Trophoblast cell (in vitro differentiated cells and primary cell): ENCODE measurements around the gene KRTAP19-8.

ENCODE experiments used
- DNase-seq, 2 donors: peaks; one replicate each; pipeline ENCODE4 v3.0.0-alpha.2; 2016
- H2AFZ ChIP-seq: 2 replicates; pipeline ENCODE4 v1.6.1; 2013; ENCODE audit warnings: low read length, moderate library complexity, mild to moderate bottlenecking; ENCODE audit not compliant: insufficient read depth, poor library complexity
- H2AK5ac ChIP-seq: 2 replicates; pipeline ENCODE4 v1.6.1; 2013; ENCODE audit warnings: mild to moderate bottlenecking, low read length
- H2BK120ac ChIP-seq: 2 replicates; pipeline ENCODE4 v1.6.1; 2013; ENCODE audit warnings: low read length, mild to moderate bottlenecking, moderate library complexity; ENCODE audit not compliant: insufficient read depth, poor library complexity
- H2BK12ac ChIP-seq: 2 replicates; pipeline ENCODE4 v1.6.1; 2013; ENCODE audit warnings: mild to moderate bottlenecking, low read length, moderate library complexity
- H2BK5ac ChIP-seq: 2 replicates; pipeline ENCODE4 v1.6.1; 2013; ENCODE audit warnings: low read length, low read depth, moderate library complexity, mild to moderate bottlenecking; ENCODE audit not compliant: poor library complexity
- H3K14ac ChIP-seq: 2 replicates; pipeline ENCODE4 v1.6.1; 2013; ENCODE audit warnings: mild to moderate bottlenecking, low read length
- H3K18ac ChIP-seq: 2 replicates; pipeline ENCODE4 v1.6.1; 2013; ENCODE audit warnings: mild to moderate bottlenecking, low read length
- H3K23ac ChIP-seq: 2 replicates; pipeline ENCODE4 v1.6.1; 2013; ENCODE audit warnings: low read length
- H3K27ac ChIP-seq: 2 replicates; pipeline ENCODE4 v1.5.1; 2013; ENCODE audit warnings: low read depth, mild to moderate bottlenecking, inconsistent platforms, low read length, moderate library complexity
- H3K27me3 ChIP-seq: 2 replicates; pipeline ENCODE4 v1.6.1; 2013; ENCODE audit warnings: inconsistent platforms, mild to moderate bottlenecking, low read length, moderate library complexity; ENCODE audit not compliant: insufficient read depth
- H3K36me3 ChIP-seq, 2 experiments: 1 replicate in 1 of 2; 2 replicates in 1 of 2; pipeline ENCODE4 v1.6.1; 2013; ENCODE audit warnings: low read length in 2 of 2, mild to moderate bottlenecking in 2 of 2, moderate library complexity in 1 of 2; ENCODE audit not compliant: insufficient read depth in 2 of 2, control insufficient read depth in 1 of 2
- H3K4ac ChIP-seq: 2 replicates; pipeline ENCODE4 v1.6.1; 2013; ENCODE audit warnings: low read depth, mild to moderate bottlenecking, low read length, moderate library complexity
- H3K4me1 ChIP-seq, 2 experiments: 1 replicate in 1 of 2; 2 replicates in 1 of 2; pipeline ENCODE4 v1.6.1; 2013; ENCODE audit warnings: low read length in 2 of 2, mild to moderate bottlenecking in 2 of 2, moderate library complexity in 1 of 2; ENCODE audit not compliant: insufficient read depth in 2 of 2, control insufficient read depth in 1 of 2
- H3K4me2 ChIP-seq: 2 replicates; pipeline ENCODE4 v1.6.1; 2013; ENCODE audit warnings: inconsistent platforms, mild to moderate bottlenecking, low read length, moderate library complexity
- H3K4me3 ChIP-seq: 2 replicates; pipeline ENCODE4 v1.5.1; 2013; ENCODE audit warnings: mild to moderate bottlenecking, low read depth, low read length, inconsistent platforms
- H3K79me1 ChIP-seq: one replicate; pipeline ENCODE4 v1.6.1; 2013; ENCODE audit warnings: low read length
- H3K79me2 ChIP-seq: 2 replicates; pipeline ENCODE4 v1.6.1; 2013; ENCODE audit warnings: low read length, mild to moderate bottlenecking; ENCODE audit not compliant: control insufficient read depth, insufficient read depth, poor library complexity
- H3K9ac ChIP-seq: 2 replicates; pipeline ENCODE4 v1.6.1; 2013; ENCODE audit warnings: mild to moderate bottlenecking, low read length
- H3K9me3 ChIP-seq: 2 replicates; pipeline ENCODE4 v1.6.1; 2013; ENCODE audit warnings: low read depth, mild to moderate bottlenecking, control low read depth, inconsistent platforms, low read length; ENCODE audit not compliant: insufficient read depth
- H4K12ac ChIP-seq: 2 replicates; pipeline ENCODE4 v1.6.1; 2013; ENCODE audit warnings: low read depth, mild to moderate bottlenecking, low read length, moderate library complexity
- H4K8ac ChIP-seq: 2 replicates; pipeline ENCODE4 v1.6.1; 2013; ENCODE audit warnings: low read depth, mild to moderate bottlenecking, low read length, moderate library complexity
- H4K91ac ChIP-seq: one replicate; pipeline ENCODE4 v1.6.1; 2013; ENCODE audit warnings: low read depth, mild to moderate bottlenecking, low read length, moderate library complexity
- WGBS: extraction: QIAGEN DNeasy Blood & Tissue Kit; methylation state at CpG from one replicate; pipeline ENCODE4 v1.1.7; 2013; ENCODE audit warnings: missing lambda C conversion rate; ENCODE audit not compliant: insufficient read length, insufficient coverage; ENCODE audit errors: extremely low coverage; 5-methylcytosine and 5-hydroxymethylcytosine counted together

KRTAP19-8 gene

DNA sequence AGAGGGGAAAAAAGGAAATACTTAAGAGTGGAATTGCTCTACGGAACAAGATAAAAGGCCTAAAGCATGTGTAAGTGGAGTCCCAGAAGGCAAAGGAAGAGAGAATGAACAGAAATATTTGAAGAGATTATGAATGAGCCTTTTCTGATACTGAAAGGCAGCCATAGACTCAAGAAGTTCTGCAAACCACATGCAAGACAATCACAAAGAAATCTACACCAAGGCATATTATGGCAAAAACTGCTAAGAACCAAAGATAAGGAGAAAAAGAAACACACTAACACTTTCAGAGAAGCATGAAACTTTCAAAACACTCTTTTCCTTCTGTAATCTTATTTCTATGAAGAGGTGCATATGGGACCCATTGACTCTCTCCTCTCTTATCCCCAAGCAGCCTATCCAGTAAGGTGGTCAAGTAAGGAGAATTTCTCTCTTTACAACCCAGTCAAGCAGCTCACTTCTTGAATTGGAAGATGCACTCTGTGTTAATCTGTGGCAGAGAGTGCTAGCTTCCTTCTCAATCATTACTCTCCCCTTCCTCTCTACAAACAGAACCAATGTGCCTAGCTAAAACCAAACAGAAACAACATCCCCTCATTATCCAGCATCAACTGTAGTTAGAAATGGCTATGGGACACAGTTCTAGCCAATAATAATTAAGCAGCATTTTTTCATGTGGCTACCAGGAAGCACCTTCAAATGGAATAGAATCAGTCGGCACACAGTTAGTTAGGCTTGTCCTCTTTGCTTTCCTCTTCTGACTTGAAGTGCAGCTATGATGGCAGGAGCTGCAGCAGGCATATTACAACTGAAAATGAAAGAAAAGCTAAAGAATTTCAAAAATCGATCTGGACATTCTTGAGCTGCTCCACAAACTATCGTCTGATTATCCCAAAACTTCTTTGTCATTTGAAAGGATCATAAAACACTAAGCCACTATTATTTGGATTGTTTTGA lies 25.9 kb downstream of the KRTAP19-8 start:
- Histone ChIP-seq H2AFZ (no peak overlapping the region), H3K9me3 (no peaks in the 10 kb centered on the region)

DNA sequence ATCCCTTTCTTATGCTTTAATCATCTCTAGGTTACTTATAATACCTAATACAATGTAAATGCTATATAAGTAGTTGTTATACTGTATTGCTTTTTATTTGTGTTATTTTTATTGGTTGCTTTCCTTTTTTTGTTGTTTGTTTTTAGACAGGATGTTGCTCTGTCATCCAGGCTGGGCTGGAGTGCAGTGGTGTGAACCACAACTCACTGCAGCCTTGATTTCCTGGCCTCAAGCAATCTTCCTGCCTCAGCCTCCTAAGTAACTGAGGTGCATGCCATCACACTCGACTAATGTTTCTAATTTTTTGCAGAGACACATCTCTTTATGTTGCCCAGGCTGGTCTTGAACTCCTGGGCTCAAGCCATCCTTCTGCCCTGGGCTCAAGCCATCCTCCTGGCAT lies 26.9 kb downstream of the KRTAP19-8 start:
- H3K4me2 ChIP-seq: no peak overlapping the region
- no peaks in the 10 kb centered on the region for H3K4me1 ChIP-seq
- H2AFZ ChIP-seq: no peak overlapping the region
- H3K18ac ChIP-seq: no peak overlapping the region
- H3K4me3 ChIP-seq: no peak overlapping the region
- H3K27ac ChIP-seq: no peak overlapping the region
- no peak overlapping the region for H3K4ac ChIP-seq
- H3K9ac ChIP-seq: no peak overlapping the region
- no peak overlapping the region for H3K23ac ChIP-seq
- no peak overlapping the region for H3K14ac ChIP-seq
- no peaks in the 10 kb centered on the region for H3K79me1 ChIP-seq
- no peak overlapping the region for H2AK5ac ChIP-seq
- no peak overlapping the region for H4K12ac ChIP-seq
- no peaks in the 10 kb centered on the region for H3K9me3 ChIP-seq
- no peak for DNase-seq
- no peaks in the 10 kb centered on the region for H3K27me3 ChIP-seq
- no peaks in the 10 kb centered on the region for H3K79me2 ChIP-seq
- H2BK12ac ChIP-seq: no peak overlapping the region
- H2BK5ac ChIP-seq: no peak overlapping the region
- no peak overlapping the region for H4K8ac ChIP-seq
- WGBS: no CpG with 5 or more reads among the region's 1 CpG
- no peak overlapping the region for H2BK120ac ChIP-seq
- no peaks in the 10 kb centered on the region for H3K36me3 ChIP-seq
- H4K91ac ChIP-seq: no peak overlapping the region

More for the DNA sequence above, 25.9 kb downstream of the KRTAP19-8 start:
- Histone ChIP-seq H3K79me2 (no peaks in the 10 kb centered on the region), H2BK12ac (no peak overlapping the region), H3K4me1 (no peaks in the 10 kb centered on the region), H3K79me1 (no peaks in the 10 kb centered on the region), H3K4me3 (no peak overlapping the region), H2AK5ac (no peak overlapping the region), H3K18ac (no peak overlapping the region), H4K12ac (no peak overlapping the region), H3K9ac (no peak overlapping the region), H2BK5ac (no peak overlapping the region), H3K4me2 (no peak overlapping the region), H4K91ac (no peak overlapping the region), H3K4ac (no peak overlapping the region), H3K27me3 (no peaks in the 10 kb centered on the region), H2BK120ac (no peak overlapping the region), H3K27ac (no peak overlapping the region), H4K8ac (no peak overlapping the region), H3K23ac (no peak overlapping the region), H3K36me3 (no peaks in the 10 kb centered on the region), H3K14ac (no peak overlapping the region)
- no peak for DNase-seq
- WGBS: no CpG with 5 or more reads among the region's 4 CpGs

DNA sequence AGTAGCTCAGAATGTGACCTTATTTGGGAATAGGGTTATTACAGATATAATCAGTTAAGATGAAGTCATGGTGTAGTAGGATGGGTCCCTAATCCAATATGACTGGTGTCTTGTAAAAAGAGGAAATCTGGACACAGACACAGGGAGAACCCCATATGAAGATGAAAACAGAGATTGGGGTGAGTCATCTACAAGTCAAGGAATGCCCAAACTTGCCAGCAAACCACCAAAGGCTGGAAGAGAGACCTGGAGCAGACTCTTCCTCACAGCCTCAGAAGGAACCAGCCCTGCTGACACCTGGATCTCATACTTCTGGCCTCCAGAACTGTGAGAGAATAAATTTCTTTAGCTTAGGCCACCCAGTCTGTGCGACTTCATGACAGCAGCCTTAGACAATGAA lies 29.9 kb downstream of the KRTAP19-8 start:
- no peaks in the 10 kb centered on the region for H3K4me1 ChIP-seq
- no peaks in the 10 kb centered on the region for H3K36me3 ChIP-seq
- H2BK5ac ChIP-seq: no peak overlapping the region
- no peak overlapping the region for H3K4me2 ChIP-seq
- DNase-seq: no peak
- no peak overlapping the region for H2BK12ac ChIP-seq
- H3K79me1 ChIP-seq: no peaks in the 10 kb centered on the region
- no peak overlapping the region for H3K4me3 ChIP-seq
- no peaks in the 10 kb centered on the region for H3K27me3 ChIP-seq
- no peaks in the 10 kb centered on the region for H3K9me3 ChIP-seq
- no peak overlapping the region for H4K12ac ChIP-seq
- no peak overlapping the region for H3K14ac ChIP-seq
- no peak overlapping the region for H3K23ac ChIP-seq
- H4K8ac ChIP-seq: no peak overlapping the region
- no peak overlapping the region for H3K27ac ChIP-seq
- no peak overlapping the region for H2AK5ac ChIP-seq
- H3K79me2 ChIP-seq: no peaks in the 10 kb centered on the region
- no peak overlapping the region for H3K9ac ChIP-seq
- no CpG with 5 or more reads among the region's 1 CpG for WGBS
- H3K18ac ChIP-seq: no peak overlapping the region
- H3K4ac ChIP-seq: no peak overlapping the region
- no peak overlapping the region for H4K91ac ChIP-seq
- H2AFZ ChIP-seq: no peak overlapping the region
- H2BK120ac ChIP-seq: no peak overlapping the region

DNA sequence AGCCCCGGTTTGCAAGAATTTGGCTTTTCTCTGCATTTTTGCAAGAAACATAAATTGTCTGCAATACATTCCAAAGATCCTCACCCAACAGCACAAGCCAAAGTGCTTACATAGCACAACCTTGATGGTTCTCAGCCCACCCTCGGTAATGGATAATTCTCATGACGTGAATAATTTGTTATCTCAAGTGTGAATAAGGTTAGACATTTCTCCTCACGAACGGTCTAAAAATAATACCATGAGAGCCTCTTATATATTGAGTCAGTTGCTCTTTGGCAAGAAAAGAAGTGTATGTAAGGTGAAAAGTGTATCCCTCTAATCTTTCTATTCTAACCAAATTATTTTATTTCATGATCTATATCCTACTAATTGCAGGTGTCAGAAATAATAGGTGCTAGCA lies 33.3 kb downstream of the KRTAP19-8 start:
- Histone ChIP-seq H2AK5ac (no peak overlapping the region), H3K79me2 (no peaks in the 10 kb centered on the region), H3K4me3 (no peak overlapping the region), H4K8ac (no peak overlapping the region), H3K9ac (no peak overlapping the region), H3K23ac (no peak overlapping the region), H4K12ac (no peak overlapping the region), H2BK120ac (no peak overlapping the region), H3K4ac (no peak overlapping the region), H3K4me1 (no peaks in the 10 kb centered on the region), H2BK5ac (no peak overlapping the region), H3K36me3 (no peaks in the 10 kb centered on the region), H2AFZ (no peak overlapping the region), H4K91ac (no peak overlapping the region), H2BK12ac (no peak overlapping the region), H3K14ac (no peak overlapping the region), H3K18ac (no peak overlapping the region), H3K79me1 (no peaks in the 10 kb centered on the region), H3K4me2 (no peak overlapping the region), H3K27ac (no peak overlapping the region), H3K9me3 (no peaks in the 10 kb centered on the region), H3K27me3 (no peaks in the 10 kb centered on the region)
- no peak for DNase-seq
- no CpG with 5 or more reads among the region's 5 CpGs for WGBS
